C4-2B (cell line): ENCODE results near the gene SPDEF.

ENCODE experiments used
- CTCF ChIP-seq: fragments of 450-650 bp; conservative IDR thresholded peaks from 2 replicates; pipeline ENCODE4 v1.5.1; 2017; ENCODE audit warnings: mild to moderate bottlenecking
- ZFX ChIP-seq: fragments of 450-650 bp; IDR thresholded peaks from 2 replicates; pipeline ENCODE4 v1.6.1; 2017

GRCh38 chr6:34589140-34589539 lies 33.0 kb upstream of the SPDEF start:
- no peak for TF ChIP-seq CTCF
- no peak for TF ChIP-seq ZFX
